HG03558 (cell line): Measurements from ENCODE around the gene LZTR1.

Experiments
- ATAC-seq: cut with Tn5 transposase; IDR thresholded peaks from one replicate; pipeline ENCODE4 v1.9.1; 2021; ENCODE audit warnings: moderate number of reproducible peaks; ENCODE audit not compliant: unreplicated experiment; ENCODE audit errors: extremely low read depth

LZTR1 gene

GRCh38 chr22:20979243-20979809 lies 2.8 kb upstream of the LZTR1 start:
- no peak for ATAC-seq

- no peak for ATAC-seq
Measured at GRCh38 chr22:20979940-20980453, 2.1 kb upstream of the LZTR1 start.

GRCh38 chr22:20980523-20980922 lies 1.6 kb upstream of the LZTR1 start:
- no peak for ATAC-seq

- ATAC-seq, result no peak
Measured at GRCh38 chr22:20980938-20981722, 967 bp upstream of the LZTR1 start.

- no peak for ATAC-seq
Measured at GRCh38 chr22:20982563-20982882, 426 bp downstream of the LZTR1 start.

GRCh38 chr22:20983081-20983771 lies 1.1 kb downstream of the LZTR1 start:
- ATAC-seq, result no peak

- ATAC-seq, result no peak
Measured at GRCh38 chr22:20985720-20986119, 3.6 kb downstream of the LZTR1 start.

GRCh38 chr22:20986365-20986764 lies 4.3 kb downstream of the LZTR1 start:
- ATAC-seq, result no peak

- ATAC-seq, result no peak
Measured at GRCh38 chr22:20987375-20987774, 5.3 kb downstream of the LZTR1 start.

GRCh38 chr22:20988573-20989322 lies 6.7 kb downstream of the LZTR1 start:
- no peak for ATAC-seq

GRCh38 chr22:20989323-20990138 lies 7.4 kb downstream of the LZTR1 start:
- no peak for ATAC-seq

GRCh38 chr22:20990184-20991180 lies 8.4 kb downstream of the LZTR1 start:
- ATAC-seq, result no peak

GRCh38 chr22:20991252-20992055 lies 9.4 kb downstream of the LZTR1 start:
- no peak for ATAC-seq

GRCh38 chr22:20992056-20992442 lies 10.0 kb downstream of the LZTR1 start:
- no peak for ATAC-seq

- ATAC-seq, result no peak
Measured at GRCh38 chr22:20992456-20993303, 10.6 kb downstream of the LZTR1 start.

GRCh38 chr22:20993304-20994127 lies 11.4 kb downstream of the LZTR1 start:
- no peak for ATAC-seq
